ENCODE results near the gene RWDD1. TPM values are rescaled to one million over a fixed set of nuclear protein-coding genes. Genes with fewer than 3 reads are reported as not detected.

Gene RWDD1
- total and polyA plus RNA-seq, 2 donors: 37.1 to 62.1 TPM

Other genes with a start within 250 kb of the RWDD1 start
- 76.5 TPM for gene DSE, start 200.6 kb upstream of the RWDD1 start, total RNA-seq
- 18.4 TPM for gene DSE, start 200.6 kb upstream of the RWDD1 start, polyA plus RNA-seq
- gene CALHM6, start 110.1 kb upstream of the RWDD1 start, total RNA-seq: 9.5 TPM
- gene CALHM6, start 110.1 kb upstream of the RWDD1 start, polyA plus RNA-seq: 7.1 TPM
- 8.6 TPM for gene CALHM5, start 59.9 kb upstream of the RWDD1 start, total RNA-seq
- gene CALHM5, start 59.9 kb upstream of the RWDD1 start, polyA plus RNA-seq: 1.7 TPM
- 0.42 TPM for gene TRAPPC3L, start 25.8 kb upstream of the RWDD1 start, total RNA-seq
- gene TRAPPC3L, start 25.8 kb upstream of the RWDD1 start, polyA plus RNA-seq: 0.05 TPM
- gene CALHM4, start 17.8 kb upstream of the RWDD1 start, total RNA-seq: not detected
- gene CALHM4, start 17.8 kb upstream of the RWDD1 start, polyA plus RNA-seq: not detected
- gene RSPH4A, start 45.0 kb downstream of the RWDD1 start, total RNA-seq: 0.90 TPM
- 0.28 TPM for gene RSPH4A, start 45.0 kb downstream of the RWDD1 start, polyA plus RNA-seq
- gene ZUP1, start 97.3 kb downstream of the RWDD1 start, total RNA-seq: 24.0 TPM
- 5.3 TPM for gene ZUP1, start 97.3 kb downstream of the RWDD1 start, polyA plus RNA-seq
- 38.8 TPM for gene KPNA5, start 109.7 kb downstream of the RWDD1 start, total RNA-seq
- 5.6 TPM for gene KPNA5, start 109.7 kb downstream of the RWDD1 start, polyA plus RNA-seq
- gene FAM162B, start 194.2 kb downstream of the RWDD1 start, total RNA-seq: 12.0 TPM
- gene FAM162B, start 194.2 kb downstream of the RWDD1 start, polyA plus RNA-seq: 16.1 TPM